Sigmoid colon (tissue), 3 donors: Measurements from ENCODE around the gene MAPRE3.

Experiments used
- CTCF ChIP-seq, 4 experiments: fragments of 450-650 bp in 3 of 4; fragments of 200-600 bp in 1 of 4; IDR thresholded peaks; one replicate each; pipeline ENCODE4 v1.5.1; 2016 to 2019; ENCODE audit warnings: antibody characterized with exemption in 4 of 4, mild to moderate bottlenecking in 3 of 4, moderate library complexity in 2 of 4
- POLR2A ChIP-seq, 2 donors: fragments of 450-650 bp; IDR thresholded peaks; one replicate each; pipeline ENCODE4 v1.6.1; 2016; ENCODE audit warnings: antibody characterized with exemption in 2 of 2, mild to moderate bottlenecking in 2 of 2, moderate library complexity in 2 of 2

GRCh38 chr2:27042159-27042661 is 71.8 kb downstream of the MAPRE3 start:
- no peak for TF ChIP-seq CTCF (IDR thresholded peaks at IDR 0.05)
- TF ChIP-seq POLR2A (IDR thresholded peaks at IDR 0.05), result no peak
